ENCODE measurements around the gene ZNF790.

ZNF790 gene

DNA sequence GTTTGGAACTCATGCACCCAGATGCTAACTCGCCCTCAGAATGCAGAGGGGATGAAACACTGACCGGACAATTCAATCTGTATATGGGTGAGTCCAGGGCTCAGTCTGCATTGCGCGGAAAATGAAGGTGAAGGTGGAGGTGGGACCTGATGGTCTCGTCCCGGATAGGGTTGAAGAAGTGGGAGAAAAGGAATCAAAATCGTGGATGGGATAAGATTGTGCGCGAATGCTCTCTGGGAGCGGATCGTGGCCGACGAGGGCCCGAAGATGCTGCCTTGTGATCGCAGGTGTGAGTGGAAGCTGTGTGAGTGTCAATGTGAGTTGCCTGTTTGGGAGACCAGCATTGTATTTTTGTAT, 65.0 kb downstream of the ZNF790 start:
- Histone ChIP-seq H3K9me3 (ENCODE audit: control insufficient read depth in 5 of 5, low read length in 5 of 5) (peaks cover 0 to 41% (median 23%) of the 10 kb centered on the region in 5 donors), H3K9ac (ENCODE audit: low read length in 5 of 5) (peak overlapping the region in 3 of 5 donors; percentile 70 to 88 (median 72)), H3K27me3 (ENCODE audit: control insufficient read depth in 5 of 5, insufficient read depth in 4 of 5, low read length in 5 of 5) (no peaks in the 10 kb centered on the region), H3K4me3 (ENCODE audit: low read depth in 1 of 5, low read length in 5 of 5) (peak overlapping the region; percentile 74 to 99 (median 93)), H3K27ac (ENCODE audit: low read depth, low read length) (no peak overlapping the region), H3K4me1 (ENCODE audit: control insufficient read depth in 5 of 5, insufficient read depth in 5 of 5, low read length in 5 of 5) (peaks cover 5 to 27% (median 23%) of the 10 kb centered on the region in 5 donors), H3K36me3 (ENCODE audit: control insufficient read depth in 5 of 5, insufficient read depth in 5 of 5, low read length in 5 of 5) (no peaks in the 10 kb centered on the region)

DNA sequence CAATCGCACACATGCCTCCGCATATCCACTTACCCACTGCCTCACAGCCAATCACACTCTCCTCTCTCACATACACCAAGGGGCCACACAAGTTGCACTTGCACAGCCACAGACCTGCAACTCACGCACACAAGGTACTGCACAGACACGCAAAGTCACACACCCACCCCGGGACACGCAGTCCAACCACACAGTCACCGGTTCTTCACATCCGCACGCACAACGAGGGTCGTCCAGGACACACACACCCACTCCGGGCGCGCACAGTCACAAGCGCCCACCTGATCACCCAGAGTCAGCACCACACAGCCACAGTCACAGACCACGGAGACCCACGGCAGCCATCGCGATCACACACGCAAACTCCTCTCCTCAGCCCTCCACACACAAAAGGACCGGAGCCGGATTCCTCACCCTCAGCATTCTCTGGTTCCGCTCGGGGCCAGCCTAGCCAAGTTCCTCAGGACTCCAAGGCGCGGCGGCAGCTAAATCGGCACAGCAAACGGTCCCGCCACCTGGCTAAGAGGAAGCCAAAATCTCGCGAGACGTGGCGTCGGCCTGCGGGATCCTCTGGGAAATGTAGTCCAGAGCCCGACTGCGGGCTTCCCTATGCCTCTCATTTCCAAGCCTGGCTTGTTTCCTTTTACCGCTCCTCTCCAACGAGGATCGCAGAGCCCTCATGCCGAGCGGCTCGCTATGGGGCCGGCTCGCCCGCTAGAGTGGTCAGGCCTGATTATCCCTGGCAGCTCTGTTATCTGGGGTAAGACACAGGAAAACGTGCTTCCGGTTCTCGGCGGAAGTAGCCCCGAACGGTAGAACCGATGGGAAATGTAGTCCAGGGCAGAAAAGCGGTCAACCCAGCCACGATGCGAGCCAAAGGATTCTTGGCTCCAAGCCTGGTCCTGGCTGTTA, 65.6 kb downstream of the ZNF790 start, which contains the start of gene ZNF850:
Gene ZNF850 (minus strand): TSS at position 497 of the 912 bp plus-strand sequence. CDS start 10,201 bp downstream, outside the sequence.
- H3K4me3 ChIP-seq (ENCODE audit: low read depth in 1 of 5, low read length in 5 of 5), result peak within 1 kb of the TSS; percentile 74 to 99 (median 93)
- H3K9ac ChIP-seq (ENCODE audit: low read length in 5 of 5), result peak within 1 kb of the TSS; percentile 43 to 88 (median 72)

DNA sequence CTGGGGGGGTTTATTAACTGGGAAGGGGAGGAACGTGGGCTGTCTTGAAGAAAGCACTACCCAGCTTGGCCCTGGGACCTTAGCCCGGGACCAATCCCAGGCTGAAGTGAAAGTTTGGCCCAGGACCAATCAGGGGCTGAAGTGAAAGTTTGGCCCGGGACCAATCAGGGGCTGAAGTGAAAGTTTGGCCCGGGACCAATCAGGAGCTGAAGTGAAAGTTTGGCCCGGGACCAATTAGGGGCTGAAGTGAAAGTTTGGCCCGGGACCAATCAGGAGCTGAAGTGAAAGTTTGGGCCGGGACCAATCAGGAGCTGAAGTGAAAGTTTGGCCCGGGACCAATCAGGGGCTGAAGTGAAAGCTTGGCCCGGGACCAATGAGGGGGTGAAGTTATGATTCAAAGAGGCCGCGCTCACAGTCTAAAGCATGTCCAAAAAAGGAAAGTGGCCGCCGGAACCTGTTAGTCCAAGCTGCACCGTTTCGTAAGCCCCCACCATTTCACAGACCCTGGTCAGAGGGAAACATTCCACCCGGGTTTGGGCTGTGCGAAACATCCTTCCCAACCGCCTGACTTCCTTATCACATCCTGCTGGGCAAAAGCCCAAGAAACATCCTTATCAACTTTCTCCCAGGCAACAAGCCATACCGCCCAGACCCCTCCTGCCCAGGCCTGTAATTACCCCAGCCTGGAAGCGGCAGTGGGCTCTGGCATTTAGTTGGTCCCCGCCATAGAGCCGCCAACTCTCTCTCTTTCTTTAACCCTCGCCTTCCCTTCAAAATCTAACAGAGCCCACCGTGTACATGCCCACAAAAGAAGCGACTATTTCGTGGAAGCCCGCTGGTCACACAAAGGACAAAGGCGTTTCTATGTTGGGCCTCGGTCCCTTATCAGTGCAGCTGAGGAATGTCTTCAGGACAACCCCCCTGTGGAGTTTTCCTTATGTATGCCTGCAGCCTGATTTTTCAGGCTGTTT, 66.6 kb downstream of the ZNF790 start:
- H3K27ac ChIP-seq (ENCODE audit: low read depth, low read length), result peak overlapping the region; percentile 82
- peak overlapping the region in 4 of 5 donors; percentile 70 to 88 (median 80) for H3K9ac ChIP-seq (ENCODE audit: low read length in 5 of 5)
- peaks cover 0 to 37% (median 25%) of the 10 kb centered on the region in 5 donors for H3K9me3 ChIP-seq (ENCODE audit: control insufficient read depth in 5 of 5, low read length in 5 of 5)
- no peaks in the 10 kb centered on the region for H3K27me3 ChIP-seq (ENCODE audit: control insufficient read depth in 5 of 5, insufficient read depth in 4 of 5, low read length in 5 of 5)
- no peaks in the 10 kb centered on the region for H3K36me3 ChIP-seq (ENCODE audit: control insufficient read depth in 5 of 5, insufficient read depth in 5 of 5, low read length in 5 of 5)
- H3K4me3 ChIP-seq (ENCODE audit: low read depth in 1 of 5, low read length in 5 of 5), result peak overlapping the region; percentile 74 to 99 (median 93)
- H3K4me1 ChIP-seq (ENCODE audit: control insufficient read depth in 5 of 5, insufficient read depth in 5 of 5, low read length in 5 of 5), result peaks cover 5 to 27% (median 23%) of the 10 kb centered on the region in 5 donors

More for the DNA sequence above, 65.6 kb downstream of the ZNF790 start, which contains the start of gene ZNF850:
- Histone ChIP-seq H3K4me1 (ENCODE audit: control insufficient read depth in 5 of 5, insufficient read depth in 5 of 5, low read length in 5 of 5) (peaks cover 5 to 27% (median 23%) of the 10 kb centered on the region in 5 donors), H3K9me3 (ENCODE audit: control insufficient read depth in 5 of 5, low read length in 5 of 5) (peaks cover 0 to 41% (median 25%) of the 10 kb centered on the region in 5 donors), H3K36me3 (ENCODE audit: control insufficient read depth in 5 of 5, insufficient read depth in 5 of 5, low read length in 5 of 5) (no peaks in the 10 kb centered on the region), H3K27me3 (ENCODE audit: control insufficient read depth in 5 of 5, insufficient read depth in 4 of 5, low read length in 5 of 5) (no peaks in the 10 kb centered on the region), H3K27ac (ENCODE audit: low read depth, low read length) (peak within 1 kb of the TSS; percentile 82)

Data from subcutaneous abdominal adipose tissue (tissue), 5 donors.